Testis (tissue), 2 donors: Measurements from ENCODE around the gene TRIM29.

Experiments
- CTCF ChIP-seq, 3 experiments: fragments of 450-650 bp in 2 of 3; fragments of 200-600 bp in 1 of 3; sonication (generic) in 1 of 3; IDR thresholded peaks; one replicate each; pipeline ENCODE4 v1.5.1; 2016 to 2019; ENCODE audit warnings: antibody characterized with exemption in 3 of 3, mild to moderate bottlenecking in 2 of 3, moderate library complexity in 1 of 3
- POLR2A ChIP-seq: fragments of 450-650 bp; IDR thresholded peaks from one replicate; pipeline ENCODE4 v1.6.1; 2017; ENCODE audit warnings: antibody characterized with exemption, mild to moderate bottlenecking, moderate library complexity

GRCh38 chr11:120168960-120169681 is 31.2 kb upstream of the TRIM29 start:
- TF ChIP-seq CTCF (IDR thresholded peaks at IDR 0.05) (peak; percentile 82 to 93 (median 85)), POLR2A (no peak)
